DOHH2 (cell line): ENCODE measurements around the gene RABEPK.

Experiments
- EZH2phosphoT487 ChIP-seq: fragments of 200-600 bp; sonication (generic); IDR thresholded peaks from 2 replicates; pipeline ENCODE4 v1.6.1; 2017; ENCODE audit warnings: borderline replicate concordance, mild to moderate bottlenecking, antibody characterized with exemption, low read length, moderate library complexity, mixed read lengths
- TF ChIP-seq, protein P1 (sequence below): fragments of 200-600 bp; sonication (generic); IDR thresholded peaks from one replicate; pipeline ENCODE4 v1.5.1; 2014; ENCODE audit warnings: antibody characterized with exemption, mild to moderate bottlenecking, low read depth, low read length; ENCODE audit not compliant: poor library complexity, severe bottlenecking

DNA sequence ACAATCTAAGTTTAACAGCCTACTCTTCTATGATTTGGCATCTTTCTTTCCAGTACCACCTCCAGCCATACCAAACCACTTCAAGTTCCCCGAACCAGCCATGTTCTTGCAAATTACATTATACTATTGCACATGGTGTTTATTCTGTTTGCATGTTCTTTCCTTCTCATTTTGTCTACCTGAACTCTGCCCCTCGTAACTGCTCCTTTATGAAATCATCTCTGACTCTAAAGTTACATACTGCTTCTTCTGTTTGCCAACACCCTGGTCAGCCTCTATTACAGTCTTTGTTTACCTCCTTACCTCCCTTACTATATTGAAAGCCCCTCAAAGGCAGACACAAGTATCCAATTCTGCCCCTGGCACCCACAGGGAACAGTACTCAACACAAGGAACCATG lies 16.8 kb upstream of the RABEPK start:
- TF ChIP-seq, protein P1, sequence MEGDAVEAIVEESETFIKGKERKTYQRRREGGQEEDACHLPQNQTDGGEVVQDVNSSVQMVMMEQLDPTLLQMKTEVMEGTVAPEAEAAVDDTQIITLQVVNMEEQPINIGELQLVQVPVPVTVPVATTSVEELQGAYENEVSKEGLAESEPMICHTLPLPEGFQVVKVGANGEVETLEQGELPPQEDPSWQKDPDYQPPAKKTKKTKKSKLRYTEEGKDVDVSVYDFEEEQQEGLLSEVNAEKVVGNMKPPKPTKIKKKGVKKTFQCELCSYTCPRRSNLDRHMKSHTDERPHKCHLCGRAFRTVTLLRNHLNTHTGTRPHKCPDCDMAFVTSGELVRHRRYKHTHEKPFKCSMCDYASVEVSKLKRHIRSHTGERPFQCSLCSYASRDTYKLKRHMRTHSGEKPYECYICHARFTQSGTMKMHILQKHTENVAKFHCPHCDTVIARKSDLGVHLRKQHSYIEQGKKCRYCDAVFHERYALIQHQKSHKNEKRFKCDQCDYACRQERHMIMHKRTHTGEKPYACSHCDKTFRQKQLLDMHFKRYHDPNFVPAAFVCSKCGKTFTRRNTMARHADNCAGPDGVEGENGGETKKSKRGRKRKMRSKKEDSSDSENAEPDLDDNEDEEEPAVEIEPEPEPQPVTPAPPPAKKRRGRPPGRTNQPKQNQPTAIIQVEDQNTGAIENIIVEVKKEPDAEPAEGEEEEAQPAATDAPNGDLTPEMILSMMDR, result no peak
- TF ChIP-seq EZH2phosphoT487, result no peak
